GM18867 (cell line): Measurements from ENCODE around the gene SOD1.

Experiments
- ATAC-seq: cut with Tn5 transposase; IDR thresholded peaks from one replicate; pipeline ENCODE4 v1.9.1; 2021; ENCODE audit warnings: mild to moderate bottlenecking, moderate library complexity; ENCODE audit not compliant: unreplicated experiment

Gene SOD1

DNA sequence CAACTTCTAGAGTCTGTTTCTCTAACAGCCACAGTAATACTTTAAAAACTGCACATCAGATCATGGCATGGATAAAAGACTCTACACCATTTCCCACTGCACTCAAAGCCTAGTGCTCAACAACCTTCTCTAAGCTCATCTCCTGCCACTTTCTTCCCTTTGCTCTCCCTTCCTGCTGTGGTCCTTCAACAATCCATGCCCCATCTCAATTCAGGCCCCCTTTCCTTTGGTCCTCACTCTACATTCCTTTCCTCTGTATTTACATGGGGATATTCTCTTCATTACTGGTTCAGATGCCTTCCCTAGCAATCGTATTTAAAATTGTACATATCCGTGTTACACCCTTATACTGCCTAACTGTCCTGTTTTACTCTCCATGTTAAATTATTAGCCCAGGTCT is 19.0 kb downstream of the SOD1 start:
- ATAC-seq = no peak

DNA sequence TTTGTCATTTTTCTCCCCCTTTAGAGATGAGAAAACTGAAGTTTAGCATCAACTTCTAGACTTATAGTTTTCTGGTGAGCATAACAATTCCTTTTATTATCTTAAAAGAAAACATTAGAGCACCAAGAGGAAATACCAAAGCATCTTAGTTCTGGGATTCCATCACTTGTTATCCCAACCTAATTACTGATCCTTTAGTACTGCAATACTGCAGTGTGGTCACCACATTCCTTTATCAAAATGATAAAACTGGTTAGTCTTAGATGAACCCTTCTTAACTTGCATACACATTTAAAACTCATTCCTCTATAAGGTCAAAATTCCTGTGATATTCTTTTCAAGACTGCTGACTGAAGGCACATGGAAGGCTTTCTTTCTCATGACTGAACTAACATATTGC is 23.1 kb downstream of the SOD1 start:
- no peak for ATAC-seq

DNA sequence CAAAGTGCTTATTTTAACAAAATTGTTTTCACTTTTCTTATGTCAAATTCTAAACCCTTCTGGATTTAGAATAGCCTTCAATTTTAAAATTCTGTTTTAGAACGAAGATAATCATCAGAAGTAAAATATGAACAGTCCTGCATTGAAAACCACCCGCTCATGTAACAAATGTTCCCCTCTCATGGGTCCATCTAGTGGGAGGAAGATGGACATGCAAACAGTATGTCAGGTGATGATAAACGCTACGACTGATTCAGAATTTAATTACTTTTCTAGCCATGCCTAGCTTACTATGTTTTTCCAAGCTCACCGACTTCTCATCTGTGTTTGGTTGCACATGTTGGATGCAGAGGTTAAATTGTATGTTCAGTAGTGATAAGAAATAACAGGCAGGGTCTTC is 23.5 kb downstream of the SOD1 start:
- no peak for ATAC-seq

DNA sequence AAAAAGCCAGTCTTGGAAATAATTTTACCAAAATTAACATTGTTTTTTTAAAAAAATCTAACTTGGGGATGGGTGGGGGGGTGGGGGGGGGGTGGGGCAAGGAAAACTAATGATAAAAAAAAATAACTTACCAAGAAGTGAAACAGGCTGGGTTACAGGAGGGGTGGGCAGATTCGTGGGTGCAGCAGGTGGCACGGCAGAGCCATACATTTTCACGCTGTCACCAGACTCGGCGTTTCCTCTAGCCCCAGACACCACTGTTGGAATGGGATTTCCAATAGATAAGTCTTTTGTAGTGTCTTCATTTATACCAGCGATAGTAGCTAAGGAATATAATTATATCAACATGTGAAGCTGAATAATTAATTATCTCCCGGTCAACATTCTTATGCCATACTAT is 25.4 kb downstream of the SOD1 start:
- no peak for ATAC-seq

DNA sequence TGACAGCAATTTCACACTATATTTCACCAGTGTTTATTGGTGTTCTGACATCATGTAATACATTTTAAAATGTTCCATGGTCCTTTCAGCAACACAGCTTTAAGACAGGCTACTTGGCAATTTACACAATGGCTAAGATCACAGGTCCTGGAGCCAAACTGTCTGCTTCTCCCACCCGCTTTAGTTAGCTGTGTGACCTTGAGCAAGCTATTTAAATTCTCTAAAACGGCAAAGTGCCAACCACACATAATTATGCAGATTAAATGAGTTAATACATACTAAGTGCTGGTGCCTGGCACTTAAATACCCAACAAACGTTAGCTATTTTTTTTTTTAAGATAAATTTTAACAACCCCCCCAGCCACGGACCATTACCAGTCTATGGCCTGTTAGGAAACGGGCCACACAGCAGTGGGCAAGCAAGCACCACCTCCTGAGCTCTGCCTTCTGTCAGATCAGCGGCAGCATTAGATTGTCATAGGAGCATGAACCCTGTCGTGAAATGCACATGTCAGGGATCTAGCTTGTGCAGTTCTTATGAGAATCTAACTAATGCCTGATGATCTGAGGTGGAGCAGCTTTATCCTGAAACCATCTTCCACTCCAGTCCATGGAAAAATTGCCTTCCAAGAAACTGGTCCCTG is 26.9 kb downstream of the SOD1 start:
- no peak for ATAC-seq

DNA sequence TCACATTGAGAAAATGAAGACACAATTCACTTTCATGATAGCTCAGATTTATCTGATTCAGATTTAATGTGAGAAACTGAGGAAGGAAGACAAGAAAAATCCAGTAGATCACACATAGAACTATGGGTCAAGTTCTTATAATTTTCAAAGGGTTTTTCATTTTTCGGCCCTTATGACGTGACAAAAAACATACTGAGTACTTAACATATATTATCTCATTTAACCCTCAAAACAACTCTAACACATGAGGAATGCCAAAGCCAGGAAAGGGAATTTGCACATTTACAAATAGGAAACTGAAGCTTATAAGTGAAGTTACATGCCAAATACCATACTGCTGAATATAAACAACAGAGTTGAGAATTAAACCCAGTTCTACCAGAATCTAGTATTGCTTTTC is 27.6 kb downstream of the SOD1 start:
- no peak for ATAC-seq

DNA sequence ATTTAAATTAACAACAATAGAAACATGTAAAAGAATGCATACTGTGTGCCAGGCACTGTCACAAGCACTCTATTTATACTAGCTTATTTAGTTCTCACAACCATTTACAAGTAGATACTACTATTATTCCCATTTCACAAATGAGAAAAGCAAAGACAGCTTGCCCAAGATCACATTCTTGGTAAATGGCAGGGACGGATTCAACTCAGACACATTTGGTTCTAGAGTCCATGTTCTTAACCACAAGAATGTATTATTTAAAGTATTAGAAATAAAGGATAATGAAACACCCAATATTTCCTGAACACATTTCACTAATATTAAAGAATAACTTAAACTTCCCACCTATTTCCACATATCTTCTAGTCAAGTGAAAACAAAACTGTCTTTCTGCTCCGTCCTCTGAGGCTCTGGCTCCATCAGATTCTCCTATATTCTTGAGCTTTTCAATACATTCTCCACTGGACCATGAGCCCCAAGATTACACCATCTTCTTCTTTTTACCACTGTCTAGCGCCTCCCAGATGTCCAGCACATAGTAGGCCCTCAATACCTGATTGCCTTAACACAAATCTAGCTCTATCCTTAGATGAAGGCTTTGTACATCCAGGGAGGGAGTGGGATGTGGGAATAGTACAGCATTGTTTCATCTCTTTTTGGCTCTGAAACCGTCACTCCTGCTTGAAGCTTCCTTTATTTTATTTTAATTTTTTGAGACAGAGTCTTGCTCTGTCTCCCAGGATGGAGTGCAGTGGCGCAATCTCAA is 29.3 kb downstream of the SOD1 start:
- no peak for ATAC-seq

DNA sequence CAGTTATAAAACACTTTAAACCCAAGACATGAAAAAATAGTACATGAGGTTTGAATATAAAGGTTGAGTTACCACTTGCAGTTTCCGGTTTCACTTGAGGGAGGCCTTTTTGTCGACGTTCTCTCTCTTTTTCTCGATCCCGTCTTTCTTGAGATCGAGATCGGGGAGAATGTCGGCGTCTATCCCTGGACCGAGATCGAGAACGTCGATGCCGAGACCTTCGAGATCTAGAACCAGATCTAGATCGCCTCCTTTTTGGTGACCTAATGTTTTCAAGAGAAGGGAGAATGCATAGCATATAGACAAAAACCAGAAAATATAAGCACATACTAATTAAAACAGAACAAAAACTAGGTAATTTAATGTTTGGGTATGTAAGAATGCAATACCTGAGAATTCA is 33.7 kb downstream of the SOD1 start:
- no peak for ATAC-seq

DNA sequence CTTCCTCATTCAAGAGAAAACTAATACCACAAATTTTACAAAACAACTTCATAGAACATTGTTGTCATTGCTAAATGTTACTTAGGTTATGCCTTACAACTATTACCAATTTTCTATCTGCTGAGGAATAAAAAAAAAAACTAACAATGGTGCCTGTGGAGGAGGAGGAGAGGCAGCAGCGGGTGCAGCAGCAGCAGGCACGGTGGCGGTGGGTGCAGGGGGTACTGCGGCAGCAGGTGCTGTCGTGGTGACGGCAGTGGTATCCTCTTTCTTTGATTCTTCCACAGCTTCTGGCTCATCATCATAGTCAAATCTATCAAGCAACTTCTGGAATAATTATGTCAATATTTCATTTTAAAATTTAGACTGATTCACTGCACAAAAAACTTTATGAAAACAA is 36.9 kb downstream of the SOD1 start:
- ATAC-seq = no peak

DNA sequence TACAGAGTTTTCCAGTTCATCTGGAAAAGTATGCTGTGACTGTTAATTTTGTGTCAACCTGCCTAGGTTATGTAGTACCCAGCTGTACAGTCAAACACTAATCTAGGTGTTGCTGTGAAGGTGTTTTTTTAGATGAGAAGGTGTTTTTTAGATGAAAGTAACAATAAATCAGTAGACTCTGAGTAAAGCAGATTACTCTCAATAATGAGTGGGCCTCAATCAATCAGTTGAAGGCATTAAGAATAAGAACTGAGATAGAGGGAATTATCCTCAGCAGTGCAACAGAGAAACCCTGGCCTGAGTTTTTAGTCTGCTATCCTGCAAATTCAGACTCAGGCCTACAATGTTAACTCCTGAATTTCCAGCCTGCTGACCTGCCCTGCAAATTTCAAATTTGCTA is 39.0 kb downstream of the SOD1 start:
- ATAC-seq = no peak

DNA sequence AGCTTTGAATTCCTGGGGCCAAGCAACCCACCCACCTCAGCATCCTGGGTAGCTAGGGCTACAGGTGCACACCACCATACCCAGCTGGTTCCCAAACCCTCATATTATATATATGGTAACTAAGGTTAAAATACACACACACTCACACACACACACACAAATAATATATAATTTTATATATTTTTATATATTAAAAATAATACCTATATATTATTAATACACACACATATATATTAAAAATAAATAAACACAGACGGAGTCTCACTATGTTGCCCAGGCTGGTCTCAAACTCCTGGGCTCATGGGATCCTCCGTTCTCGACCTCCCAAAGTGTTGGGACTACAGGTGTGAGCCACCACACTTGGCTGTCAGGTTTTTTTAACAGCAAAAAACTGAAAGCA is 40.5 kb downstream of the SOD1 start:
- ATAC-seq = no peak

DNA sequence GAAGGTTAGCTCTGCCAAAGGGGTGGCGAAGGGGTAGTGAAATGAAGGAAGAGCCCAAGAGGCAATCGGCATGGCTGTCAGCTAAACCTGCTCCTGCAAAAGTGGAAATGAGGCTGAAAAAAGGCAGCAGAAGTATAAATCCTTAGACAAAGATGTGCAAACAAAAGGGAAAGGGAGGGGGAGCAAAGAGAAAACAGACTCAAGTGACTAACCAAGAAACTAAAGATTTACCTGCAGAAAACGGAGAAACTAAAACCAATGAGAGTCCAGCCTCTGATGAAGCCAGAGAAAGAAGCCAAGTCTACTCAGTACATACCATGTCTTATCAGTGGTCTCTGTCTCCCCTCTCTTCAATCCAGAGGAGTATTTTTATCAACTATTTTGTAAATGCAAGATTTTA is 47.1 kb downstream of the SOD1 start:
- ATAC-seq = no peak

DNA sequence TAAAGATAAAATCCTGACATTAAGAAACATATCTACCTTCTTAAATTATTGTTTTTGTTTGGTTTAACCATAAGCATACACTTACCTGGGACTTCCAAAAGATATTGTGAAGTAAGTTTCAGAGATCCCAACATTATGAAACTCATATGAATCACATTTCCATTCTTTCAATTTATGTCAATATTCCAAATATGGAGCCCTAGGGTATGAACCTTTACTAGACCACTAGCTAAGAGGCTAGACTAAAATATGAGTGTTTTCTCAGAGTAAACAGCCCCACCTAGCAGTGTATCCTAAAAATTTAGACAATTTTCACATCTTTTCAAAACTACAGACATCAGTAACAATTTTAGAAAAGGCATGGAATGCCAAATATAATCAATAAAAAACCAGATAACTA is 48.0 kb downstream of the SOD1 start:
- ATAC-seq = no peak

DNA sequence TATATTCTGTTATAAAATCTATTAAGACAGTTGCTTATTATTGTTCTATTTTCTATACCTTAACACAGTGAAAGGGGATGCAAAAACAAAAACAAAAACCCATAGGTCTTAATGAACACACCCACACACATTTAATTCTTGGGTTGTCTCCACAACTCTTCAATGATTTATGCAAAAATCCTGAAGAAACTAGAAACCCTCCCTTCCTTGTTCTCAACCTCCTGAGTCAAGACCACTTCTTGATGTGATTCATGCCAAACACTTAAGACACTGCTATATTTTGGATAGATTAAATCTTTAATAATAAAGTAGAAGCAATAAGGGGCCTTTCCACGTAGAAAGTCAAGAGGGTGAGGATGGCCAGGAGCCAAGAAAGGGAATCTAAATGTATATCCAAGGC is 49.0 kb downstream of the SOD1 start:
- no peak for ATAC-seq

DNA sequence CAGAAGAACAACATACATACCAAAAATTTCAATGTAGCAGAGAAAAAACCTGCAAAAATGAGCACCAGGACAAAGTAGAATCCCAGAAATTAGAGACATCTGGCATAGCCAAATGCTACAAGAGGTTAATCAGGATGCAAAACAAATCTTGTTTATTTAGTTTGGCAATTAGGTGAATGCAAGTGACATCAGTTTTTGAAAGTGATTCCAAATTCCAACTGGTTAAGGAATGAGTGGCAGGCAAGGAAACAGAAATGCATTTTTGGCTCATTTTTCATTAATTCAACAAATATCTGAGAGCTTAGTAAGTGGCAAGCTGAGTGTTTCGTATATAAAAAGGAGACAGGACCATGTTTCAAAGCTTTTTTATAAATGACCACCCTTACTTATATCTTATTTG is 51.1 kb downstream of the SOD1 start:
- ATAC-seq = no peak

DNA sequence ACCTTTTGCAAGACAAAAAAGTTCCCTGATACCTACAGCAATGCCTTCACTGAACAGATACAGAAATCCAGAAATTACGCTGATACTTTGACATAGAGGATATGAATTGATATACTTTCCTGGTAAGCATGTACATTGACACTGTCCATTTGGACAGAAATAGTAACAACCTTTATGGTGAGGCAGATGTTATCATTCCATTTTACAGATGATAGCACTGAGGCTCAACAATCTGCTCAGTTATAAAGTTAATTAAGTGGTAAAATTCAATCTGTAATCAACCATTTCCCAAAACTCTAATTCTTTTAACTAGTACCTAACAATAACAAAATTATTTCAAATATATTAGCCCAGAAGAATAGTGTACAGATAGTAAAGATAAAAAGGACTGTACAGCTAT is 51.8 kb downstream of the SOD1 start:
- ATAC-seq = no peak

DNA sequence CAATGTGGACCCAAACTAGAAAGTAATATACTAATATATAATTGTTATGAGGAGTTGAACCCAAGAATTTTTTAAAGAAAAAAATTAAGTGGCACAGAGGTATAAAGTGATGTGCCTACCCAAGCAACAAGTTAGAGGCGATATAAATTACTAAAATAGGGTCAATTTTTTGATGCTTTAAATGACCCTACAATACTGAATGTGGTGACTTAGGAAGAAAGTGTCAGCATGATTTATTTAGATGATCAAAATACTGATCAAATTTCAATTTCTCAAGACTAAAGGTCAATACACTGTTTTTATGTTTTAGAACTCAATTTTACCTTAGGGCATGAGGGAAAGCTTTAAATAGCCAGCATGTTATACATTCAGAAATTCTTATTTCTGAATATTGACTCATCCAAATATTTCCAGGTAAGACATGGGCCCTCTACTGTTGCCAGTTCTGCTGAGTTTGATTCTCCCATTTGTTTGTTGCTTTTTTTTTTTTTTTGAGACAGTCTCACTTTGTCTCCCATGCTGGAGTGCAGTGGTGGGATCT is 52.3 kb downstream of the SOD1 start:
- no peak for ATAC-seq

DNA sequence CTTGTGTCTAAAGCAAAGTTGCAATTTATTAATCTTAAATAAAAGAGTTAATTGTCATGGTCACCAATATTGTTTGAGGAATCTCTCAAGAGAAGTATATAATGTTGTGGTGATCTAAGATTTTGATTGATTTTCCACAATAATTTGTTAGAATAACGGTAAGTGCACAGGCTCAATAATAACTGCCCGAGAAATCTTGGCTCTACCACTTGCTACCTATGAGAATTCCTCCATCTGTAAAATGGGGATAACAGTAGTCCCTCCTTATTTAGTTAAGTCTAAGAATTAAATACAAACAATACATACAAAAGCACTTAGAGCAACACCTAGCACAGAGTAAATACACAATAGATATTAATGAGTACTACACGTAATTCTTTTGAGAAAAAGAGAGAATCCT is 53.6 kb downstream of the SOD1 start:
- ATAC-seq = no peak

DNA sequence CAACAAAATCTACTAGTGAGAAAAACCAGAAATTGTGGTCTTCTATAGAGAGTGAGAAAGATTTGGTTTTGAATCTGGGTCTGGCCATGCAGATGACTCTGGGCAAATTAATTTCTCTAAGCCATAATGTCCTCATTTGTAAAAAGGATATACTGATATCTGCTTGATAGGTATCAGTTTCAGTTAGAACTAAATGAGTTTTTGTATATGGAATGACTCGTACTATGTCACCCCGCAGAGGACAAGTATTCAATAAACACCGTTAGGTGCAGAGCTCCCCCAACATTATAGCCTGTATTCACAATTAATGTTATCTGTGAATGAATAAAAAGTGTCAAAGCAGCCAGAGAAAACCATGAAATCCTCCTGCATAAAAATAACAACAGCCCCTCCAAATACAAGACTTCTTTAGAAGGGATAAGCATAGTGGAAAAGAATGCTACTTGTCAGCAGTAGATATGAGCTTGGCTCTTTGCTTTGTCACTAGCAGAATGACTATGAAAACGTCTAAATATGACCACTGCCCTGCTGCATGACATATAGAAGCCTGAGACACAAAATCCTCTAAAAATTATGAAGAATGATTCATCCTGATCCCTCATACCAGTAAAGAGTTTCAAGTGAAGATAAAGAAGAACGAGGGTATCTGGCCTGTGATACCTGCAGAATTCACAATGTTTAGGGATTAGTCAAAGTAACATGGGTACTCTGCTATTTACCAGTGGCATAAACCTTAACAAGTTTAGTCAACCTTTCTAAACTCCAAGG is 54.7 kb downstream of the SOD1 start:
- no peak for ATAC-seq

DNA sequence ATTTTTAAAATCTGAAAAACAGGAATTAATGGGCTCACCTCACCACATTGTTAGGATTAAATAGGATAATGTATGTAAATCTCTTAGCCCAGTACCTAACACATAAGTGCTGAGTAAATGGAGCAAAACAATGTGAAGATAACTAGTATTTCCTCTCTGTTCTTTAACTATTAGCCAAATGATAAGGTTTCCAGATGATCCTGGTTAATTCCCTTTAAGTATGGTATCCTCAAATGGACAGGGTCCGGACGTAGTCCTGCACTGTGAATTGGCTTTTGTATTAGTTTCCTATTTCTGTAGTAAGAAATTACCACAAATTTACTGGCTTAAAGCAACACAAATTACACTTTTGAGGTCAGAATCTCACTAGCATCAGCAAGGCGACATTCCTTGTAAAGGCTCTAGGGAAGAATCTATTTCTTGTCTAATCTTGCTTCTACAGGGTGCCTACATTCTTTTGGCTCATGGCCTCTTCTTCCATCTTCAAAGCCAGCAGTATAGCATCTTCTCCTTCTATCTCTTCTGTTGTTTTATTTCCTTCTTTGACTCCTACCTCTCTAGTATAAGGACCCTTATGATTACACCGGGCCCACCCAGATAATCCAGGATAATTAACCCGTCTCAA is 55.4 kb downstream of the SOD1 start:
- no peak for ATAC-seq

DNA sequence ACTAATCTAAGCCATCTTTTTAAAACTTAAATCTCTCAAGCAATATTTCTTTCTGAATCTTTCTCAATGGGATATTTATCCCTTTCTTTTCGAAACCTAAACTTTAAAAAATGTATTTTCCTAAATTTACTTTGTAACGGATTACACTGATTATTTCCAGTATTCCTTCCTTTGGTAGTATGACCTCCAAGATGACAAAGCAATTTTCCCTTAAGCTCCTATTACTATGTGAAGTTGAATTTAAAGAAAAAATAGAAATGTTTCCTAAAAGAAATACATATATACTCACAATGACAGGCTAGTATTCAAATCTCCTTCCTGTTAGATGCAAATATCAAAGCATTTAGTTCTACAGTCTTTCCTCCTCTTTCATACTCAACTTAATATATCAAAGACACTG is 56.6 kb downstream of the SOD1 start:
- no peak for ATAC-seq
